Tongue (tissue), 2 donors: ENCODE measurements around the gene FRK. TPM values are rescaled to one million over a fixed set of nuclear protein-coding genes. Genes with fewer than 3 reads are reported as not detected.
"Not testable (repeated sequence)": the region's sequence is repeated elsewhere in the genome, so short reads cannot be mapped to it uniquely, and the experiment has no call there.

Source experiments
- DNase-seq: peaks from one replicate; pipeline ENCODE4 v3.0.0-alpha.2; 2015
- total RNA-seq: library from RNA; depleted of rRNA; stranded (reverse); fragments of >200 nt; gene quantifications from one replicate; pipeline ENCODE4 v1.2.3, GENCODE V29; 2014

Gene FRK
- total RNA-seq, 1 donor from 2014 or later, result 2.7 TPM

- DNase-seq, result no peak
Measured at GRCh38 chr6:116074732-116075390, 14.2 kb upstream of the FRK start.

- no peak for DNase-seq
Measured at GRCh38 chr6:116073765-116074440, 13.2 kb upstream of the FRK start.

- DNase-seq, result no peak
Measured at GRCh38 chr6:116072368-116072767, 11.7 kb upstream of the FRK start.

GRCh38 chr6:116070616-116071389, 10.1 kb upstream of the FRK start:
- DNase-seq, result peak; percentile 44

- peak; percentile 1 for DNase-seq
Measured at GRCh38 chr6:116070101-116070500, 9.4 kb upstream of the FRK start.

GRCh38 chr6:116066789-116067188, 6.1 kb upstream of the FRK start:
- DNase-seq, result no peak

- DNase-seq, result no peak
Measured at GRCh38 chr6:116064666-116065065, 4.0 kb upstream of the FRK start.

- no peak for DNase-seq
Measured at GRCh38 chr6:116062496-116062895, 1.8 kb upstream of the FRK start.

GRCh38 chr6:116059713-116060571, 749 bp downstream of the FRK start:
- DNase-seq, result no peak

- DNase-seq, result no peak
Measured at GRCh38 chr6:116057766-116058165, 2.9 kb downstream of the FRK start.

- no peak for DNase-seq
Measured at GRCh38 chr6:116055513-116055912, 5.2 kb downstream of the FRK start.

GRCh38 chr6:116051244-116051643, 9.4 kb downstream of the FRK start:
- no peak for DNase-seq

GRCh38 chr6:116050737-116051136, 10.0 kb downstream of the FRK start:
- DNase-seq, result no peak

GRCh38 chr6:116049321-116049720, 11.4 kb downstream of the FRK start:
- no peak for DNase-seq

- DNase-seq, result no peak
Measured at GRCh38 chr6:116047173-116047933, 13.3 kb downstream of the FRK start.

- no peak for DNase-seq
Measured at GRCh38 chr6:116046737-116047136, 14.0 kb downstream of the FRK start.

GRCh38 chr6:116046272-116046671, 14.4 kb downstream of the FRK start:
- not testable (repeated sequence) for DNase-seq

- no peak for DNase-seq
Measured at GRCh38 chr6:116041934-116042333, 18.8 kb downstream of the FRK start.

- DNase-seq, result no peak
Measured at GRCh38 chr6:116040993-116041392, 19.7 kb downstream of the FRK start.

GRCh38 chr6:116036885-116037284, 23.8 kb downstream of the FRK start:
- DNase-seq, result no peak

GRCh38 chr6:116036075-116036773, 24.5 kb downstream of the FRK start:
- no peak for DNase-seq
